Keratinocyte (primary cell): ENCODE results near the gene MEG3. TPM values are rescaled to one million over a fixed set of nuclear protein-coding genes. Genes with fewer than 3 reads are reported as not detected.

ENCODE experiments used
- DNase-seq: peaks from one replicate; pipeline ENCODE4 v3.0.0-alpha.2; 2011; ENCODE audit warnings: low read depth, missing footprints, low spot score
- FAIRE-seq: peaks from 2 replicates; lab custom pipeline; 2011; peaks lifted over from hg19 to GRCh38; lab: Jason Lieb, UNC
- H2AFZ ChIP-seq: 2 replicates; pipeline ENCODE4 v1.6.0; 2012; ENCODE audit warnings: low read length, control low read depth, inconsistent platforms; ENCODE audit not compliant: control insufficient read depth
- H3K27ac ChIP-seq: 2 replicates; pipeline ENCODE4 v1.5.1; 2011; ENCODE audit warnings: low read length; ENCODE audit not compliant: control insufficient read depth, insufficient read depth
- H3K27me3 ChIP-seq: 3 replicates; pipeline ENCODE4 v1.6.0; 2011; ENCODE audit warnings: low read length; ENCODE audit not compliant: control insufficient read depth, insufficient read depth; ENCODE audit errors: extremely low read depth
- H3K36me3 ChIP-seq, 2 experiments: 2 replicates in 1 of 2; 3 replicates in 1 of 2; pipeline ENCODE4 v1.5.1; 2011; ENCODE audit warnings: low read length in 2 of 2, mild to moderate bottlenecking in 1 of 2; ENCODE audit not compliant: control insufficient read depth in 2 of 2, insufficient read depth in 2 of 2; ENCODE audit errors: extremely low read depth in 1 of 2
- H3K4me1 ChIP-seq: 3 replicates; pipeline ENCODE4 v1.5.1; 2011; ENCODE audit warnings: low read length; ENCODE audit not compliant: control insufficient read depth, insufficient read depth; ENCODE audit errors: extremely low read depth
- H3K4me2 ChIP-seq: 3 replicates; pipeline ENCODE4 v1.6.0; 2011; ENCODE audit warnings: low read depth, low read length; ENCODE audit not compliant: control insufficient read depth, insufficient read depth; ENCODE audit errors: extremely low read depth
- H3K4me3 ChIP-seq, 3 experiments: fragments of 200-600 bp in 1 of 3; sonication (generic) in 1 of 3; 2 replicates in 2 of 3; 3 replicates in 1 of 3; pipeline ENCODE4 v1.5.1; 2011 to 2016; ENCODE audit warnings: low read length in 3 of 3, mild to moderate bottlenecking in 3 of 3, control low read depth in 2 of 3, inconsistent platforms in 1 of 3, low read depth in 1 of 3, mixed read lengths in 1 of 3, mixed run types in 1 of 3, moderate library complexity in 1 of 3; ENCODE audit not compliant: control insufficient read depth in 2 of 3, insufficient read depth in 2 of 3; ENCODE audit errors: extremely low read depth in 1 of 3
- H3K79me2 ChIP-seq: 2 replicates; pipeline ENCODE4 v1.6.0; 2012; ENCODE audit warnings: low read length; ENCODE audit not compliant: control insufficient read depth, insufficient read depth
- H3K9ac ChIP-seq: 3 replicates; pipeline ENCODE4 v1.6.0; 2011; ENCODE audit warnings: low read length; ENCODE audit not compliant: control insufficient read depth, insufficient read depth; ENCODE audit errors: extremely low read depth
- H3K9me1 ChIP-seq: 3 replicates; pipeline ENCODE4 v1.6.0; 2011; ENCODE audit warnings: low read length; ENCODE audit not compliant: control insufficient read depth, insufficient read depth; ENCODE audit errors: extremely low read depth
- H3K9me3 ChIP-seq: 2 replicates; pipeline ENCODE4 v1.5.1; 2012; ENCODE audit warnings: low read depth, low read length; ENCODE audit not compliant: control insufficient read depth
- H4K20me1 ChIP-seq: 3 replicates; pipeline ENCODE4 v1.6.0; 2011; ENCODE audit warnings: low read length; ENCODE audit not compliant: control insufficient read depth, insufficient read depth; ENCODE audit errors: extremely low read depth
- CTCF ChIP-seq, 3 experiments: IDR thresholded peaks in 1 of 3; conservative IDR thresholded peaks in 1 of 3; optimal IDR thresholded peaks in 1 of 3; 2 replicates in 2 of 3; 3 replicates in 1 of 3; pipeline versions ENCODE3 to v1.5.1; 2011; ENCODE audit warnings: low read length in 3 of 3, mild to moderate bottlenecking in 3 of 3, moderate library complexity in 2 of 3, control low read depth in 1 of 3, inconsistent platforms in 1 of 3; ENCODE audit not compliant: insufficient read depth in 2 of 3; ENCODE audit errors: extremely low read depth in 1 of 3
- EZH2 ChIP-seq: IDR thresholded peaks from one replicate; pipeline ENCODE4 v1.6.1; 2012; ENCODE audit warnings: inconsistent platforms, mild to moderate bottlenecking, low read length, moderate library complexity
- dilution Hi-C: fragments of 300-500 bp; cut with MboI; formaldehyde crosslinking; loops from one replicate; pipeline ENCODE4 v1.7.0; 2020; ENCODE audit warnings: low sequenced_read_pairs; ENCODE audit not compliant: extremely low pct_ligation_motif_present
- polyA plus RNA-seq, 5 experiments: library from polyadenylated mRNA; depleted of rRNA in 3 of 5; stranded (reverse) in 3 of 5; stranded (forward) in 1 of 5; unstranded in 1 of 5; fragments of >200 nt; gene quantifications; 1 replicate in 1 of 5; 2 replicates in 3 of 5; 3 replicates in 1 of 5; pipeline versions ENCODE4 v1.2.1 to v1.2.3, GENCODE V29; 2011 to 2012; ENCODE audit warnings: missing spikeins in 2 of 5, low read depth in 1 of 5, low replicate concordance in 1 of 5

Gene MEG3
- polyA plus RNA-seq, 1 donor (not counting 4 experiments of a cell fraction or from before 2014, with no cell fraction given), result 5.6 TPM

- Histone ChIP-seq H3K9me3 (no peaks in the 10 kb centered on the region), H4K20me1 (no peaks in the 10 kb centered on the region), H3K9me1 (no peaks in the 10 kb centered on the region), H3K79me2 (no peaks in the 10 kb centered on the region), H3K27ac (no peak overlapping the region), H3K4me1 (no peaks in the 10 kb centered on the region), H3K4me3 (no peak overlapping the region), H2AFZ (no peak overlapping the region), H3K27me3 (no peaks in the 10 kb centered on the region), H3K4me2 (no peak overlapping the region), H3K36me3 (no peaks in the 10 kb centered on the region), H3K9ac (no peak overlapping the region)
- TF ChIP-seq CTCF (optimal IDR thresholded peaks at IDR 0.05 in 1 of 3, IDR thresholded peaks at IDR 0.05 in 1 of 3, conservative IDR thresholded peaks at IDR 0.05 in 1 of 3; ENCODE audit: extremely low read depth in 1 of 3, insufficient read depth in 2 of 3, low read length in 3 of 3) (no peak), EZH2 (no peak)
- DNase-seq (no peak), FAIRE-seq (no peak)
- dilution Hi-C loops, result no loop called here
These were observed 15.3 kb downstream of the MEG3 start for GRCh38 chr14:100841066-100841760.

GRCh38 chr14:100841761-100842403 lies 16.0 kb downstream of the MEG3 start:
- no peak overlapping the region for H3K4me3 ChIP-seq
- no peaks in the 10 kb centered on the region for H3K4me1 ChIP-seq
- no peak overlapping the region for H2AFZ ChIP-seq
- no peak overlapping the region for H3K9ac ChIP-seq
- no peak overlapping the region for H3K27ac ChIP-seq
- no peaks in the 10 kb centered on the region for H3K36me3 ChIP-seq
- no peak overlapping the region for H3K4me2 ChIP-seq
- FAIRE-seq (no peak), DNase-seq (no peak)
- H3K27me3 ChIP-seq, result no peaks in the 10 kb centered on the region
- dilution Hi-C loops, result no loop called here
- H3K9me3 ChIP-seq, result no peaks in the 10 kb centered on the region
- H3K79me2 ChIP-seq, result no peaks in the 10 kb centered on the region
- no peaks in the 10 kb centered on the region for H3K9me1 ChIP-seq
- TF ChIP-seq CTCF (optimal IDR thresholded peaks at IDR 0.05 in 1 of 3, IDR thresholded peaks at IDR 0.05 in 1 of 3, conservative IDR thresholded peaks at IDR 0.05 in 1 of 3; ENCODE audit: extremely low read depth in 1 of 3, insufficient read depth in 2 of 3, low read length in 3 of 3), result no peak
- no peak for TF ChIP-seq EZH2
- H4K20me1 ChIP-seq, result no peaks in the 10 kb centered on the region
